ENCODE results near the gene HRH1. TPM values are rescaled to one million over a fixed set of nuclear protein-coding genes. Genes with fewer than 3 reads are reported as not detected.
A peak's percentile ranks its signal among the peaks of the same experiment; 100 is the strongest.
"Not testable (repeated sequence)": the region's sequence is repeated elsewhere in the genome, so short reads cannot be mapped to it uniquely, and the experiment has no call there.

HRH1 gene
- total RNA-seq, 2 donors from 2014 or later, result 1.6 to 3.5 TPM

DNA sequence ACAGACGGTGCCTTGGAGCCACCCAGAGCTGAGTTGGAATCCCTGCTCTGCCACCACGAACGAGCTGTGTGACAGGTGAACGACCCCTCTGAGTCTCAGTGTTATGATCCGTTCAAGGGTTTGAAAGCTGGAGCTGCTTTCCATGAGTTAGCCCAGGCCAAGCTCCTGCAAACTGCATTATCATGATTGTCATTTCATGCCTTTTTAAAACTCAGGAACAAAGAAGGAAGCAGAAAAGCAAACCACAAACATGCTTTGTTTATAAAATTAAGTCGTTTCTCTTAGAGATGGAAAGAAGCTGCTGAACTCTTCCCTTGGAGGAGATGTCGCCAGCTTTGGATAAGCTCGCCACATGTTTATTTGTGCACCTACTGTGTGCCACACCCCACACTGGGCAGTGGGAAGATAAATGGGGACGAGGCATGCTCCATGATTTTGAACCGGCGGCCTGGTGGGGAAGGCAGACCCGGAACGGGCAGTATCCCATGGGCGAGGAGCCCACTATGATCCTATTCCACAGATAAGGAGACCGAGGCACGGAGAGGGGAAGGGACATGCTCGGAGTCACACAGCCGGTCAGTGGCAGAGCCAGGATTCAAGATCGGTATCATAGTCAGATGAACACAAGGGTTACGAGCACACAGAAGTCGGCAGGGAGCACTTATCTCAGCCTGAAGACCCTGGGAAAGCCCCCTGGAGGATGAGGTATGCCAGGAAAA lies 15.9 kb downstream of the HRH1 start:
- H3K27me3 ChIP-seq, result no peaks in the 10 kb centered on the region
- no peak overlapping the region for H3K27ac ChIP-seq
- H3K9me3 ChIP-seq, result no peaks in the 10 kb centered on the region
- no peak overlapping the region for H3K4me3 ChIP-seq
- peaks cover 0 to 10% of the 10 kb centered on the region in 2 donors for H3K4me1 ChIP-seq
- DNase-seq (ENCODE audit: low spot score), result no peak
- no peaks in the 10 kb centered on the region for H3K36me3 ChIP-seq
- TF ChIP-seq CTCF (IDR thresholded peaks at IDR 0.05), result no peak

GRCh38 chr3:11172096-11172690 lies 17.9 kb downstream of the HRH1 start:
- TF ChIP-seq CTCF (IDR thresholded peaks at IDR 0.05), result no peak
- H3K4me3 ChIP-seq, result no peak overlapping the region
- H3K9me3 ChIP-seq, result no peaks in the 10 kb centered on the region
- H3K4me1 ChIP-seq, result peaks cover 0 to 10% of the 10 kb centered on the region in 2 donors
- no peaks in the 10 kb centered on the region for H3K36me3 ChIP-seq
- H3K27me3 ChIP-seq, result no peaks in the 10 kb centered on the region
- H3K27ac ChIP-seq, result peak overlapping the region in 1 of 2 donors; percentile 19
- no peak for DNase-seq (ENCODE audit: low spot score)

GRCh38 chr3:11173828-11174465 lies 19.7 kb downstream of the HRH1 start:
- H3K4me3 ChIP-seq, result no peak overlapping the region
- TF ChIP-seq CTCF (IDR thresholded peaks at IDR 0.05), result no peak
- H3K36me3 ChIP-seq, result no peaks in the 10 kb centered on the region
- no peak overlapping the region for H3K27ac ChIP-seq
- peaks cover 0 to 10% of the 10 kb centered on the region in 2 donors for H3K4me1 ChIP-seq
- H3K9me3 ChIP-seq, result no peaks in the 10 kb centered on the region
- DNase-seq (ENCODE audit: low spot score), result no peak
- H3K27me3 ChIP-seq, result no peaks in the 10 kb centered on the region

GRCh38 chr3:11178421-11178820 lies 24.1 kb downstream of the HRH1 start:
- no peak overlapping the region for H3K4me3 ChIP-seq
- no peak for TF ChIP-seq CTCF (IDR thresholded peaks at IDR 0.05)
- no peak for DNase-seq (ENCODE audit: low spot score)
- H3K27ac ChIP-seq, result no peak overlapping the region
- no peaks in the 10 kb centered on the region for H3K36me3 ChIP-seq
- H3K9me3 ChIP-seq, result no peaks in the 10 kb centered on the region
- H3K4me1 ChIP-seq, result no peaks in the 10 kb centered on the region
- H3K27me3 ChIP-seq, result no peaks in the 10 kb centered on the region

GRCh38 chr3:11184328-11184969 lies 30.2 kb downstream of the HRH1 start:
- not testable (repeated sequence) for H3K4me3 ChIP-seq; H3K27me3 ChIP-seq; H3K36me3 ChIP-seq; H3K9me3 ChIP-seq; DNase-seq (ENCODE audit: low spot score)
- Histone ChIP-seq H3K27ac (peak overlapping the region in 1 of 2 donors; percentile 17), H3K4me1 (peaks cover 0 to 25% of the 10 kb centered on the region in 2 donors)

DNA sequence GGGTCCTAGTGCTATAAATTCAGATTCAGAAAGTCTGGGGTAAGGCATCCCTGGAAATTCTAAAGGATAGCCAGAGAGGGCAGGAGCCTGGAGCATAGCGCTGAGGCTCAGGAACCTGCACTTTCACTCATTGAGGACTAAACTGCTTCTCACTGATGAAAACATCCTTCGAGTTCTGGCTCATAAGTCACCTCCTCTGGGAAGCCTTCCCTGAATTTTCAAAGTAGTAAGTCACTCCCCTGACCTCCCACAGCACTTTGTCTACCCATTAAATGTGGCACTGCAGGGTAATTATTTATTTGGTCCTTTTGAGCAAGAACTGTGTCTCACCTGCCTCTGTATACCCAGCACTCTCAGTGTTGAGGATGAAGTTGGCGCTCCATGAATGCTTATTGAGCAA lies 30.9 kb downstream of the HRH1 start:
- Histone ChIP-seq H3K9me3 (no peaks in the 10 kb centered on the region), H3K4me1 (peaks cover 0 to 25% of the 10 kb centered on the region in 2 donors), H3K4me3 (no peak overlapping the region), H3K27ac (peak overlapping the region; percentile 1 to 67), H3K27me3 (no peaks in the 10 kb centered on the region), H3K36me3 (no peaks in the 10 kb centered on the region)
- no peak for DNase-seq (ENCODE audit: low spot score)
- no peak for TF ChIP-seq CTCF (IDR thresholded peaks at IDR 0.05)
